Mononuclear cell (primary cell): Measurements from ENCODE around the gene NIP7. TPM values are rescaled to one million over a fixed set of nuclear protein-coding genes. Genes with fewer than 3 reads are reported as not detected.

Experiments
- H3K27me3 ChIP-seq: 2 replicates; pipeline ENCODE4 v1.6.0; 2011; ENCODE audit warnings: low read length, control low read depth; ENCODE audit not compliant: insufficient read depth
- H3K4me1 ChIP-seq: 2 replicates; pipeline ENCODE4 v1.5.1; 2011; ENCODE audit warnings: mild to moderate bottlenecking, low read length, control low read depth; ENCODE audit not compliant: insufficient read depth
- H3K4me3 ChIP-seq: 2 replicates; pipeline ENCODE4 v1.5.1; 2011; ENCODE audit warnings: mild to moderate bottlenecking, low read length, moderate library complexity
- H3K9me3 ChIP-seq: 2 replicates; pipeline ENCODE4 v1.5.1; 2011; ENCODE audit warnings: low read depth, mild to moderate bottlenecking, control low read depth, low read length
- total RNA-seq: library from RNA; depleted of rRNA; stranded (reverse); fragments of >200 nt; gene quantifications from one replicate; pipeline ENCODE4 v1.2.3, GENCODE V29; 2012

Gene NIP7
- total RNA-seq, 1 donor: 22.5 TPM

DNA sequence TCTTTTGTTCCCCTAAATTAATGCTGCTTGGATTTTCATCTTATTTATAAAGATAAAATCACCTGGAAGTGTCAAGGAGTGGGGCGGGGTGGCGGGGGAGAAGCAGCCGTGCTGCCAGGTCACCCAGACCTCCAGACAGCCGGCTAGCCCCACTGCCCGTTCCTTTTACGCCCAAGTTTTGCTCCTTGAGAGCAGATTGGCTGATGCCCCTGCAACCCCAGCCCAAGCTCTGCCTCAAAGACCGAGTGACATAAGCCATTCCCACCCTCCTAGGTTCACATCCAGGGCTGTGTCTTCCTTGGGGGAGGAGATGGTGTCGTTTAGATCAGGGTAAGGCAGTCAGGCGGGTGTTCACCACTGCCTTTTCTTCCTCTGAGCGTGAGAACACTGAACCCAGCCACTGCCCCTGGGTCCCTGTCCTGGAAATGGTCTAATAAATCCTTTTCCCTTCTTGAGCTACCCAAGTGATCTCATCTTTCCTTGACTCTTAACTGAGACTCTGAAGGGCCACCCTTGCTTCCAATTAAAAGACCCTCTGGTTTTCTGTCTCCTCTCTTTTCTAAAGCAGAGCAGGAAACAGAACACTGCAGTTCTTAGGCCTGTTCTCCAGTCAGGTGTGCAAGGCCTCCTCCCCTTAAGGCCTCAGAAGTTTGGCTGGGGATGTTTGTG, 14.9 kb upstream of the NIP7 start:
- Histone ChIP-seq H3K27me3 (no peaks in the 10 kb centered on the region), H3K9me3 (no peaks in the 10 kb centered on the region), H3K4me1 (peaks cover 31% of the 10 kb centered on the region), H3K4me3 (no peak overlapping the region)

DNA sequence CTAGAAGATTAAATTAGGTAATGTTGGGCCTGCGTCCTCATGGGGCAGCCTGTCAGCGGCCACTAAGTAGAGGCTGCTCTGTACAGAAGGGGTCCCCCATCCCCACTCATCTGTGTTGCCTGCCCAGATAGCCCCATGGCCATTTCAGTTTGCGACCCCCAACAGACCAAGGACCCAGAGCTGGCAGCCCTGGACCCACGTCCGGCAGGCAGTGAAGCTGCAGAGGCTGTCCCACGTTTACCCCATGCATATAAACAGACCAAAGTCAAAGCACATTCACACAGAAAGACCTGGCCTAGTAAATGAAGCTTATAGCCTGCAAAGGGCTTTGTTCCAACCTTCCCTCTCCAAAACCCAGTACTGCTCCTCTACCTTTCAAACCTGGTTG, 13.8 kb upstream of the NIP7 start:
- Histone ChIP-seq H3K9me3 (no peaks in the 10 kb centered on the region), H3K4me1 (peaks cover 33% of the 10 kb centered on the region), H3K4me3 (no peak overlapping the region), H3K27me3 (no peaks in the 10 kb centered on the region)

GRCh38 chr16:69326172-69326873, 13.2 kb upstream of the NIP7 start:
- no peaks in the 10 kb centered on the region for H3K27me3 ChIP-seq
- no peak overlapping the region for H3K4me3 ChIP-seq
- H3K4me1 ChIP-seq: peaks cover 37% of the 10 kb centered on the region
- no peaks in the 10 kb centered on the region for H3K9me3 ChIP-seq

- Histone ChIP-seq H3K27me3 (no peaks in the 10 kb centered on the region), H3K4me3 (no peak overlapping the region), H3K9me3 (no peaks in the 10 kb centered on the region), H3K4me1 (peaks cover 37% of the 10 kb centered on the region)
Observed at GRCh38 chr16:69327585-69328310, 11.8 kb upstream of the NIP7 start.

DNA sequence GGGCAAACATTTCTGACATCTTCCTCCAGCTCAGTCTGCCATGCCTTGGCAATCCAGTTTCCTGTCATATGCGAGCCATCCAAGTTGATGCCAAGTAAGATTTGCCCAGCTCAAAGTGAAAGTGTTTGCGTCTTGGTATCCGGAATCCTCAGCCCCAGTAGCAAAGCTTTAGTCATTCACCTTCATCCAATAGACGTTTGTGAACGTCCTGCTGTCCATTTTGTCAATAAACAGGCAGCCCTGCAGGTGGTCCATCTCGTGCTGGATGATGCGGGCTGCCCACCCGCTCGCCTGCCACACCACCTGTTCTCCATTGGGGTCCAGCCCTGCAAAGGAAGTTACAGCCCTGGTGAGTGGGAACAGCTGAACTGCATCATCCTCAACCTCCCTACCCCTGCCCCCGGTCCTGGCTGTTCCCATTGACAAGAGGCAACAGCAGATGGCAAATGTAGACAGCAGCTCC, 10.7 kb upstream of the NIP7 start:
- no peaks in the 10 kb centered on the region for H3K27me3 ChIP-seq
- H3K9me3 ChIP-seq: no peaks in the 10 kb centered on the region
- no peak overlapping the region for H3K4me3 ChIP-seq
- peaks cover 37% of the 10 kb centered on the region for H3K4me1 ChIP-seq

- no peaks in the 10 kb centered on the region for H3K9me3 ChIP-seq
- peak overlapping the region; percentile 71 for H3K4me3 ChIP-seq
- peaks cover 37% of the 10 kb centered on the region for H3K4me1 ChIP-seq
- no peaks in the 10 kb centered on the region for H3K27me3 ChIP-seq
Observed at GRCh38 chr16:69329369-69330285, 9.9 kb upstream of the NIP7 start.

DNA sequence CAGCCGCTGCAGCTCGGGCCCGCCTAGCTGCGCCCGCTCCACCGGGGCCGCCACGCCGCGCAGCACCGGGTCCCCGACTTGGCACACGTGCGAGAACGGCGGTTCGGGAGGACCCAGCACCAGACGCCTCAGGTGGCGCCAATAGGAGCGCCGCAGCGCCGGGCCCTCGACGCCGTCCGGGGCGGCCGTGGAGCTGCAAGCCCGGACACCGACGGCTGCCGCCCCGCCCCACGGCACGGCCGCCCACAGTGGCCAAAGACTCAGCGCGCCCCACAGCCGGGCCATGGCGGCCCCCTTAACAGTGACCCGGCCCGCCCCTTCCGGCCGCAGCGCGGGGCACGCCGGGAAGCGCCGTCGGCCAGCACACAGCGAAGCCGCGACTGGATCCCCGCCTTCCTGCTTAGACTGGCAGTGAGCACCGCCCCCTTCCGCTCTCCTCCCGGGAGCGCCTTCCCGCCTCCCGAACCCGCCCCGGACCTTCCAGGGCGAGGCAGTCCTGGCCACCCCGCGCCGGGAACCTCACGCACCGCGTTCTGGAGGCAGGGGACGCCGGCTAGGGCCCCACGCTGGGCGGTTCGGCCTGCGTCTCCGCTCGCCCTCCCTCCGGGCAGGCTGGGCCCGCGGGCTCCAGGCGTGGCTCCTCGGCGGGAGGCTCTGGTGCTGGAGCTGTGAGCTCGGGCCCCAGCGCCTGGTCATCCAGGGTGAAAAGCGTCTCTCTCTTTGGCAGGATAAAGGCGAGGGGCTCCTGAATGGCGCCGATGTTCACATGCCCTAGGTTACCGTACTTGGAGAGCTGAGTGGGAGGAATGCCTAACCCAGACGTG, 9.1 kb upstream of the NIP7 start, which contains the start of gene PDF:
Gene PDF (minus strand): TSS at position 303 of the 824 bp plus-strand sequence. CDS start 18 bp downstream, at position 285.
- Histone ChIP-seq H3K4me3 (peak within 1 kb of the TSS; percentile 71), H3K27me3 (no peaks in the 10 kb centered on the region), H3K9me3 (no peaks in the 10 kb centered on the region), H3K4me1 (peaks cover 37% of the 10 kb centered on the region)

GRCh38 chr16:69334696-69335095, 4.9 kb upstream of the NIP7 start:
- no peak overlapping the region for H3K4me3 ChIP-seq
- H3K4me1 ChIP-seq: peaks cover 23% of the 10 kb centered on the region
- no peaks in the 10 kb centered on the region for H3K9me3 ChIP-seq
- H3K27me3 ChIP-seq: no peaks in the 10 kb centered on the region

DNA sequence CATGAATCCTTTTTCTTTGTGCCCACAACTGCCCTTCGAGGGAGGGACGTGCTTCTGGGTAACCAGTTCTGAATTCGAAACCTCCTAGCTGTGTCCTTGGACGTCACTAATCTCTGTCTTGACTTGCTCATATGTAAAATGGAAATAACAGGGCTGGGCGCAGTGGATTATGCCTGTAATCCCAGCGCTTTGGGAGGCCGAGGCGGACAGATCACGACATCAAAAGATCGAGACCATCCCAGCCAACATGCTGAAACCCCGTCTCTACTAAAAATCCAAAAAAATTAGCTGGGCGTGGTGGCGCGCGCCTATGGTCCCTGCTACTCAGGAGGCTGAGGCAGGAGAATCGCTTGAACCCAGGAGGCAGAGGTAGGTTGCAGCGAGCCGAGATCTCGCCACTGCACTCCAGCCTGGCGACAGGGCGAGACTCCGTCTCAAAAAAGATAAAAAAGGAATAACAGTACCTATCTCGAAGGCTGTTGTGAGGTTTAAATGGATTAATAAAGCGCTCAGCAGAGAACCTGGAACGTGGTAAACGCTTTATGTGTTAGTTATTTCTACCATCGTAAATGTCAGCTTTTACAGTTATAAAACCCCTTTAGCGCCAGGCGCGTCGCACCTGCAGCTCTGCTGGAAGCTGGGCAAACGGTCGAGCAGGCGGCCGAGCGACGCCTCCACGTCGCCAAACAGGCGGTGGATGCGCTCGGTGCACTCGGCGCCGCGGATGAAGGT, 849 bp upstream of the NIP7 start:
- H3K4me1 ChIP-seq: peaks cover 31% of the 10 kb centered on the region
- H3K27me3 ChIP-seq: no peaks in the 10 kb centered on the region
- H3K9me3 ChIP-seq: no peaks in the 10 kb centered on the region
- peak overlapping the region; percentile 65 for H3K4me3 ChIP-seq

GRCh38 chr16:69340095-69340644, 598 bp downstream of the NIP7 start:
- H3K4me1 ChIP-seq: peaks cover 33% of the 10 kb centered on the region
- peak overlapping the region; percentile 65 for H3K4me3 ChIP-seq
- H3K9me3 ChIP-seq: no peaks in the 10 kb centered on the region
- H3K27me3 ChIP-seq: no peaks in the 10 kb centered on the region

DNA sequence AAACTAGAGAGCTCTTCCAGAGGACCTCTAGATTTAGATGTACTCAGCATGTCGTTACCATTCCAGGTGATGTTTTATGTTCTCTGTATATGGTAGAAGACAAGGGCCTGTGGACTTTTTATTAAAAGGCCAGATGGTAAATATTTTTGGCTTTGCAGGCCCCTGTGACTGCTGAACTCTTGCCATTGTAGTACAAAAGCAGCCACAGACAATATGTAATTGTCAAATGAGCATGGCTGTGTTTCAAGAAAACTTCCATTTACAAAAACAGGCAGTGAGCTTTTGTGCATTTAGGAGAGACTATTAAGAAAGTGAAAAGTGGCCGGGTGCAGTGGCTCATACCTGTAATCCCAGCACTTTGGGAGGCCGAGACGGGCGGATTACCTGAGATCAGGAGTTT, 4.6 kb downstream of the NIP7 start:
- Histone ChIP-seq H3K4me1 (peaks cover 33% of the 10 kb centered on the region), H3K27me3 (no peaks in the 10 kb centered on the region), H3K9me3 (no peaks in the 10 kb centered on the region), H3K4me3 (no peak overlapping the region)

DNA sequence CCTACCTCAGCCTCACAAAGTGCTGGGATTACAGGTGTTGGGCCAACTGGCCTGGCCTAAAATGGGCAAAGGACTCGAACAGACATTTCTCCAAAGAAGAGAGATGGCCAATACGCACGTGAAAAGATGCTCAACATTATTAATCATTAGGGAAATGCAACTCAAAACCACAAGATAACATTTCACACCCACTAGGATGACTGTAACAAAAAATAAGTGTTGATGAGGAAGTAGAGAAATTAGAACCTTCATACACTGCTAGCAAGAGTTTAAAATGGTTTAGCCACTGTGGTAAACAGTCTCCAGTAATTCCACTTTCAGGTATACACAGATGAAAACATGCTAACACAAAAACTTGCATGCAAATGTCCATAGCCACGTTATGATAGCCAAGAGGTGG, 6.4 kb downstream of the NIP7 start:
- Histone ChIP-seq H3K4me1 (peaks cover 21% of the 10 kb centered on the region), H3K27me3 (no peaks in the 10 kb centered on the region), H3K9me3 (no peaks in the 10 kb centered on the region), H3K4me3 (no peak overlapping the region)

DNA sequence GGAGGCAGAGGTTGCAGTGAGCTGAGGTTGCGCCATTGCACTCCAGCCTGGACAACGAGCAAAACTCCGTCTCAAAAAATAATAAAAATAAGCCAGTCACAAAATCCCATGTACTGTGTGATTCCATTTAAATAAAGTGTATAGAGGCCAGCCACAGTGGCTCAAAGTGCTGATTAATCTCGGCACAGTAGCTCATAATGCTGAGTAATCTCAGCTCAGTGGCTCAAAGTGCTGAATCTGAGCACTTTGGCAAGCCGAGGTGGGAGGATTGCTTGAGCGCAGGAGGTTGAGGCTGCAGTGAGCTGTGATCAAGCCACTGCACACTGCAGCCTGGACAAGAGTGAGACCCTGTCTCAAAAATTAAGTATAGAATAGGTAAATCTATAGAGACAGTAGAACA, 7.1 kb downstream of the NIP7 start:
- H3K4me1 ChIP-seq: peaks cover 18% of the 10 kb centered on the region
- no peak overlapping the region for H3K4me3 ChIP-seq
- H3K9me3 ChIP-seq: no peaks in the 10 kb centered on the region
- H3K27me3 ChIP-seq: no peaks in the 10 kb centered on the region
